Activated T-cell treated with anti-CD3 and anti-CD28 coated beads, Interleukin-2, amount 50 U/mL, for 48 hours (primary cell): ENCODE measurements around the gene HOXB6.

Experiments used
- DNase-seq, 2 experiments: peaks; one replicate each; pipeline ENCODE4 v3.0.0-alpha.2; 2020

Gene HOXB6

GRCh38 chr17:48609033-48609432 lies 4.2 kb upstream of the HOXB6 start:
- no peak for DNase-seq

GRCh38 chr17:48608494-48608834 lies 3.7 kb upstream of the HOXB6 start:
- DNase-seq, result no peak

GRCh38 chr17:48606892-48607614 lies 2.3 kb upstream of the HOXB6 start:
- no peak for DNase-seq

- DNase-seq, result no peak
Measured at GRCh38 chr17:48605991-48606891, 1.5 kb upstream of the HOXB6 start.

- DNase-seq, result no peak
Measured at GRCh38 chr17:48605409-48605919, 678 bp upstream of the HOXB6 start.

DNA sequence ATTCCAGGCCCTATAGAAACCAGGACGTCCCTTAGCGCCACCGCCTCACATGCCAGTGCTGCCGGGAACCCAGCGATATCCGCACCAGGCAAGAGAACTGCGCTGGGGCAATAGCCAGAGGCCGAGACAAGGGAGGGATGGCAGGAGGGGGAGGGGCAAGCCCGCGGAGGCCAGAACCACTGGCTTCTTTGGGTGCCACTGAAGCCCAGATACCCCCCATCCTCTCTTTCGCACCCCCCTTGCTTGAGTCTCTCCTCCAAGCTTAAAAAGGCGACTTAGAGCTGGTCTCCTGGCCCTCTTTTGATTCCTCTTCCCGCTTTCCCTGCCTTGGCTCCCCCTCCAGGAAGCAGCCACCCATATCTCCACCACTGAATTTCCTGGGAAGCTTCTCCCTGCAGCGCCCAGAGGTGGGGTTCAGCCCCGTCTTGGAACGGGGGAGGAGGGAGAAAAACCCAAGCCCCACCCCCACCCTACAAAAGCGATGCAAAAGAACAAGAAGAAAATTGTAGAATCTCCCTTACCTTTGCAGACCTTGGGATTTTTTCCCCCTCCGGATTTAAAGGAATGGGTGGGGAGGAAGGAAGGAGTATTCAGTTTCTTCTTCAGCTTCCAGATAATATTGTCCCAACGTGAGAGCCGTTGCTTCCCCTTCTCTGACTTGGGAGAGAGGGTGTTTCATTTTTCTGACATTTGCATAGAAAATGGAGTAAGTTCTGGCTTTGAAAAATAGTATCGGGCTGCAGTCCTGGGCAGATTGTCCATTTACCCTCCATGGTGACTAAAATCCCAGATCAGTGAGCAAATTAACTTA lies 622 bp downstream of the HOXB6 start:
- no peak for DNase-seq

DNA sequence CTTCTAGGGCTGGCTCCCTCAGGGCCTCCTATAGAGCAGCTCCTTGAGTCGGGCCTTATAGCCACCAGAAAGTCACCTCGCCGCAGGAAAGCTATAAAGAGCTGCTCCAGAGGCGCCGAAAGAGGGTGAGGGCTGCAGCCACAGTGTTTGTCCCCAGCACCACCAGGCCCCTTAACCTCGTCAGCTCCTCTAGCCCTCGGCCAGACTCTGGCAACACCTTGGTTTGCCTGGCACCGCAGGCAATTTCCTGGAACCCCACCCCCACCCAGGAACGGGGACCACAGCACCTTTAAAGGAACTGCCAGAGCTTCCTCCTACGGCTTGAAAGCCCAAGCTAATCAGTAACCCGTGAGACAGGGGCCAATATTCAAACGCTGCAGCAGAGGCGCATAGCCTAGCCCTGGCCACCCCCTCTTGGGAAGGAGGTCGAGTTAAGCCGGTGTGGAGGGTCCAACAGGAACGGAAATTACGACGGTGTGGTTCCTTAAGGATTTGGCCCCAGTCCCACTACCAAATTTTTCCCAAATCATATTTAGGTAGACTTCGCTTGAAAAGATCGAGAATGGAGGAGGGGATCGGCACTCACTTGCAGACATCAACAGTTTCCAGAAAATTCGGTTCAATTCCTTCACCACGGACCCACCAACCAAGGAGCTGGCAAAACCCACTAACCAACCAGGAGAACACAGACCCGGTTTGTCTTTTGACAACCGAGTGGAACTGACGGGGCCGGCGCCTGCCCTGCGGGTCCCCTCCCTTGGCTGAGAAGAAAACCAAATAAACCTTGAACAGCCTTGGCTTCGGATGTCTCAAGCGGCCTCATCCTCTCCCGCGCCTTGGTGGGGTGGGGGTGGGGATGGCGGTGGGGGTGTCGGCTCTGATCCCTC lies 3.0 kb downstream of the HOXB6 start:
- no peak for DNase-seq

- no peak for DNase-seq
Measured at GRCh38 chr17:48601207-48601538, 3.6 kb downstream of the HOXB6 start.

DNA sequence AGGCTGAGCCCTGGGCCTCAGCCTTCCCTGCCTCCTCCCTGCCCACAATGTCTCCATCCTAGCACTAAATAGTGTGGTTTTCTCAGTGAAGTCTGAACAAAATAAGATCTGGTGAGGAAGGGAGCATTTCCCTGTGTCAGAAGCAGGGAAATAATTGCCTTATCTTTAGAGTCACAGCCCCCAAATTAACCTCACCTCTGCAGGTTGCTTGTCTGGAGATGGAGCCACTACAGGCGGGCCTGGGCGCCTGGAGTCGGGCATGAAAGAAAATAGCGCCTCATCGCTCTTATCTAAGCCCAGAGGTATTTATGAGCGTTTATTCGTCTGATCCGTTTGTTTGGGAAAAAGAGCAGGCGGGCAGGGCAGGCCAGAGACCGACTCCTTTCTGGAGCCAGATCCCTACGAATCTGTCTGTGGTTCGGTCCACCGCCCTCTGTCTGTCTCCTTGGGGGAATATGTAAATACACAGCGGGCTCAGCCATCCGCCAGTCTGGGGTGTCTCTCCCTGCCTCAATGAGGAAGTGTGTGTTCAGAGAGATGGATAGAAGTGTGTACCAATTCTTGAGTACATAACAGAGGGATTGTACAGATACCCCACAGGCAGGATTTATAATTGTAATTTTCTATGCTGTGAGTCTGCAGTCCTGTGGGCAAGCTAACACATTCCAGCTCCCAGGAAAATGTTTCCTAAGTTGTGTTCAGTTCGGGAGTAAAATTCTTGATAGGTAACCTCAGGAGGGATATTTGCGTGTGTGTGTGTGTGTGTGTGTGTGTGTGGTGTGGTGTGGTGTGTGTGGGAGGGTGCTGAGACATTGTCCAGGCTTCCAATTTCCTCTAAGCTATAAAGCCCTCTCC lies 4.3 kb downstream of the HOXB6 start:
- no peak for DNase-seq

DNA sequence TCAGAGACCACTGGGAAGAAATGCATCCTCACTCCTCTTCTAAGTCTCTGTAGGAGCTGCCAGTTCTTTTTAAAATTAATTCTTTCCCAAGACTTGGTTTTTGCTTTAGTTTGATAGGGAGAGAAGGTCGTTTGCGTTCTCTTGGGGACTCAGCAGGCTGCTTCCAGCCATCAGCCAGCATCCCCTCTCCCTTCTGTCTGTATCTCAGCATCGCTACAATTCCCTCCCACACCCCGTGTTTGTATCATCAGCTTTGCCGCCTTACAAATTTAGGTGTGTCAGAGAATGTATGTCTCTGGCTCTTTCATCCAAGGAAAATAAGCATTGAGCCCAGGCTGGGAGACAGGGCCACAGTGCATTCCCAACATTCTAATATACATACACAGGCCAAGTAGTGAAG lies 5.4 kb downstream of the HOXB6 start:
- DNase-seq, result no peak

GRCh38 chr17:48598736-48599135 lies 6.0 kb downstream of the HOXB6 start:
- no peak for DNase-seq

DNA sequence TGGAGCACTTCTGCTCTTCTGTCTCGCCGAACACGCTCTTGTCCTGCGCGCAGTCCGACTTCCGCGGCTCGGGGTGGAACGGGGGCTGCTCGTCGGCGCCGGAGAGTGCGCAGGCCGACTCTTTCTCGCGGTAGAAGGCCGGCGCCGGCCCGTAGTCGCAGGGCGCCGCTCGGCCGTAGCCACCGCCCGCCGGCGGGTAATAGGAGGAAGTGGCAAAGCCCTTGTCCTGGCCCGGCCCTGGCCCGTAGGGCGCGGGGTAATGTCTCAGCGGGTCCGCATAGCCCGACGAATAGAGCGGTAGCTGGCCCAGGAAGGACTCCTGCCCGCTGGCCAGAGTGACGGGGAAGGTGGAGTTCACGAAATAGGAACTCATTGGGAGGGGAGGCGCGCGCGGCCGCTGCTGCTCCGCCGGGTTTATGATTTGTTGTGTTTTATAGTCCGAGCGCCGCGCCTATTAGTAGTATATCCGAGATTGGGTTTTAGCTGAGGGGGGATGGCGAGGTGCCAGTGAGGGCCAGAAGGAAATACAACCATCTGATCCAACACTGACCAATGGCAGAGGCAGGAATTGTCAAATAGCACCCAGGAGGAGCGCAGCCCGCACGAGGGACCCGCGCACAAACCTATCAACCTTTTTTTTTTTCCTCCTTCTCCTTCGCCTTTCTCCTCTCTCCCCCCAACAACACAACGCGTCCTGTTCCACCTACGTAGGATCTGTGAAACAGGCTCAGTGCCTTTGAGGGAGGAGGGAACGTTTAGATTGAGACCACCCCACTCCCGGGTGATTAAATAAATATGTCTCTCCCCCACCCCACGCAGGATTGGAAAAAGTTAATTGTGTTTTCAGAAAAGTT lies 6.8 kb downstream of the HOXB6 start:
- peak; percentile 59 to 67 for DNase-seq

GRCh38 chr17:48597528-48597777 lies 7.3 kb downstream of the HOXB6 start:
- DNase-seq, result no peak

DNA sequence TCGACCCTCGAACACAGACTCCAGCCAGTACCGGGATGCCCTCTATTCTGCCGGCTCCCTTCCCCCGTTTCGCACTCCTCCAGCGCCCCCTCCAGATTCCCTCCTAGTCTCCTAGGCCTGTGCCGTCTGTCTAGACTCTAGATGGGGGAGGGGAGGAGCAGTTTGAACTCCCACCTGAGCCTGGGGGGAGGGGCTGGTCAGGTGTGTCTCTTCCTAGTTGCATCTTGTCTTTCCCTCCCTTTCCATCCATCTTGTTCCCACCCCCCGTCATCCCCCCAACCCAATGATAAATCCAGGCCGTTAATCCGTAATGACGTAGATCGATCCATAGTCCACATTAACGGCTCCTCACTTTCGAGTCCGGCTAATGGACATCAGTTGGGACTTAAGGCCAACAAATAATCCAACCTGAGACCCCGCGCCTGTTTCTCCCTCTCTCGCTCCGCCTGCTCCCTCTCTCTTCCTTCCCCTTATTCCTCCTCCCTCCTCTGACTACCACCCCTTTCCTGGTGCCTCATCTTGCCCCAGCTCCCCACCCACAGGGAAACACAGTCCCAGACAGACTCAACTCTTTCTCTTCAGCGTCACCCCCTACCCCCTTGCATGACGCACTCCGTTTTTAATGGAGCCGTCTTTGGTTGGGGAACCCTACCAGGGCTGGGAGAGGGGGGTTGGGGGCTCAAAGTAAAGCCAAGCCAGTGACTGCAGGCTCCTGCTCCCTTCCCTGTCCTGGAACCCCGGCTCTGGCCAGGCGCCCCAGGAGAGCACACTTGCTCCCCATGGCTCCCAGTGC lies 7.9 kb downstream of the HOXB6 start:
- no peak for DNase-seq

GRCh38 chr17:48596000-48596734 lies 8.6 kb downstream of the HOXB6 start:
- peak; percentile 66 to 72 for DNase-seq

DNA sequence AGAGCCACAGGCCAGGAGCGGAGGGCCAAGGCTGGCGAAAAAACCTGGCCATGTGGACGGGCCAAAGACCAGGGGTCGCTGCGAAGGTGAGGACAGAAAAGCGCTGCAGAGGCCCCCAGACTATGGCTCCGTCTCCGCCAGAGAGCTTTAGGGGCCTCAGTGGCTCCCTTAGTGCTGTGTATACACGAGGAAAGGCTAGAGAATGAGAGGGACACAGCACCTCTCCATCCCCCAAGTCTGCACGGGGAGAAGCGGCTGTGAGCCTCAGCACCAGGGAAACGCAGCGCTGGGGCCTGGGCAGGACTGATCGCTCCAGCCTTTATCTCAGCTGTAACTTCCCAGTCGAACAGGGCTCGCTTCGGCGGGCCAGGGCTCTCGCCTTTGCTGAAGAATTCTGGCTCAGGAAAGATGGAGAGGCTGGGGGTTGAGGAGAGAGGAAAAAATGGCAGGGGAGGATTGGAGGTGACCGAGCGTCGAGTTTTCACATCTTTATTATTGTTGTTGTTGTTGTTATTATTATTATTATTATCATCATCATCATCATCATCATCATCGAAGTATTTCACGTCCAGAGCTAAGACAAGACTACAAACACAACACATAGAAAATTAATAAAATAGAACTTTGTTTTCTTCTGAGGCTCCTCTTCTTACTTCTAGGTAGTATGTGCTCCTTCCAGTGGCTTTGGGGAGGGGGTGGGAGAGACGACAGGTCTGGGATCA lies 9.3 kb downstream of the HOXB6 start:
- DNase-seq, result no peak

DNA sequence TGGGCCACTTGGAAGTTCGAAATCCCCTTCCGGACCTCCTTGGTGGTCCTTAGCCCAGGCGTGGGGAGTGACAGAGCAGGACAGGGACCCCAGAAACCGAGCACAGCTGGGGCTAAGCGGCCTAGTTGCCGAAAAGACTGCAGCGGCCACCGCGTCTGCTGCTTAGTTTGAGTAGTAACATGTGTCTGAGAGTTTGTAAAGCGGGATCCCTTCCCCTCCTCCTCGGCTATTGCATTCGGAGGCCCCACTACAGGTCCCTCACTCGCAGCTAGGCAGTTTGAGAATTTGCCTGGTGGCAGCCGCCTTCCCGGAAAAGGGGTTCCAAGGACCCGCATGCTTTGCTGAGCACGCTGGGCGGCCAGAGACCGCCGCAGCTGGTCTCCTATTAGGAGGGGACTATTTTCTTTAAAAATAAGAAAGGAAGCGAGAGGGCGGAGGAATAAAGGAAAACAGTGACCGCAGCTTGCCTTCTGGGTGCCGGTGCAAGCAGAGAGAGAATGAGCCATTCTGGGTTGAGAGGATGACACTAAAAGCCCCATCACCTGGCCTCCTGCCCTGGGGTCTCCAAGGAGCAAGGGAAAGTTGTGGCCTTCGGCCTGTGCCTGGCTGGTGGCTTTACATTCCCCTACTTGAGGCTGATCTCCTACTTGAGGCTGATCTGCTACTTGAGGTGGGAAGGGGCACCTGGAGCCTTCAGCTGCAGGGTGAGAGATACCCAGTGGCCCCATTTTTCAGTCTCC lies 10.1 kb downstream of the HOXB6 start:
- no peak for DNase-seq
